Measurements from ENCODE around the gene C1orf115.
"Not testable (repeated sequence)": the region's sequence is repeated elsewhere in the genome, so short reads cannot be mapped to it uniquely, and the experiment has no call there.

The C1orf115 gene

GRCh38 chr1:220690140-220691052, at the start of gene C1orf115:
Gene C1orf115, plus strand, starts transcription at chr1:220690363. Its CDS starts 40 bp downstream, at chr1:220690403.
- peak; percentile 57 for DNase-seq (ENCODE audit: low read depth)

- DNase-seq (ENCODE audit: low read depth): no peak
Observed at GRCh38 chr1:220642285-220642684, 47.9 kb upstream of the C1orf115 start.

- no peak for DNase-seq (ENCODE audit: low read depth)
Observed at GRCh38 chr1:220652995-220653394, 37.2 kb upstream of the C1orf115 start.

GRCh38 chr1:220655509-220655908, 34.7 kb upstream of the C1orf115 start:
- no peak for DNase-seq (ENCODE audit: low read depth)

GRCh38 chr1:220655961-220656740, 34.0 kb upstream of the C1orf115 start:
- no peak for DNase-seq (ENCODE audit: low read depth)

- DNase-seq (ENCODE audit: low read depth): no peak
Observed at GRCh38 chr1:220666349-220666748, 23.8 kb upstream of the C1orf115 start.

GRCh38 chr1:220669005-220669404, 21.2 kb upstream of the C1orf115 start:
- DNase-seq (ENCODE audit: low read depth): no peak

- no peak for DNase-seq (ENCODE audit: low read depth)
Observed at GRCh38 chr1:220670365-220670764, 19.8 kb upstream of the C1orf115 start.

GRCh38 chr1:220673921-220674320, 16.2 kb upstream of the C1orf115 start:
- no peak for DNase-seq (ENCODE audit: low read depth)

- no peak for DNase-seq (ENCODE audit: low read depth)
Observed at GRCh38 chr1:220677251-220677650, 12.9 kb upstream of the C1orf115 start.

- DNase-seq (ENCODE audit: low read depth): no peak
Observed at GRCh38 chr1:220680085-220680687, 10.0 kb upstream of the C1orf115 start.

- DNase-seq (ENCODE audit: low read depth): no peak
Observed at GRCh38 chr1:220681220-220681880, 8.8 kb upstream of the C1orf115 start.

- no peak for DNase-seq (ENCODE audit: low read depth)
Observed at GRCh38 chr1:220682901-220683576, 7.1 kb upstream of the C1orf115 start.

GRCh38 chr1:220683716-220684115, 6.4 kb upstream of the C1orf115 start:
- DNase-seq (ENCODE audit: low read depth): not testable (repeated sequence)

GRCh38 chr1:220684890-220685289, 5.3 kb upstream of the C1orf115 start:
- no peak for DNase-seq (ENCODE audit: low read depth)

- no peak for DNase-seq (ENCODE audit: low read depth)
Observed at GRCh38 chr1:220685879-220686278, 4.3 kb upstream of the C1orf115 start.

- no peak for DNase-seq (ENCODE audit: low read depth)
Observed at GRCh38 chr1:220687809-220688208, 2.4 kb upstream of the C1orf115 start.

GRCh38 chr1:220689666-220690065, 497 bp upstream of the C1orf115 start:
- no peak for DNase-seq (ENCODE audit: low read depth)

- DNase-seq (ENCODE audit: low read depth): no peak
Observed at GRCh38 chr1:220691053-220691684, 1.0 kb downstream of the C1orf115 start.

- DNase-seq (ENCODE audit: low read depth): no peak
Observed at GRCh38 chr1:220692436-220693228, 2.5 kb downstream of the C1orf115 start.
